ENCODE results near the gene TSC2.
"Not testable (repeated sequence)": the region's sequence is repeated elsewhere in the genome, so short reads cannot be mapped to it uniquely, and the experiment has no call there.

GRCh38 chr16:2106211-2106610 is 58.4 kb downstream of the TSC2 start:
- not testable (repeated sequence) for TF ChIP-seq CTCF, POLR2AphosphoS5, POLR2A (IDR thresholded peaks at IDR 0.05)
